C1 segment of cervical spinal cord (tissue), 14 donors: ENCODE measurements around the gene SRC.
A peak's percentile ranks its signal among the peaks of the same experiment; 100 is the strongest.

Experiments used
- DNase-seq, 14 donors: peaks; one replicate each; lab custom pipeline; 2025; lab: John Stamatoyannopoulos, UW

SRC gene

GRCh38 chr20:37381621-37382471 lies 35.9 kb downstream of the SRC start:
- DNase-seq, result no peak

GRCh38 chr20:37382482-37383120 lies 36.7 kb downstream of the SRC start:
- no peak for DNase-seq

DNA sequence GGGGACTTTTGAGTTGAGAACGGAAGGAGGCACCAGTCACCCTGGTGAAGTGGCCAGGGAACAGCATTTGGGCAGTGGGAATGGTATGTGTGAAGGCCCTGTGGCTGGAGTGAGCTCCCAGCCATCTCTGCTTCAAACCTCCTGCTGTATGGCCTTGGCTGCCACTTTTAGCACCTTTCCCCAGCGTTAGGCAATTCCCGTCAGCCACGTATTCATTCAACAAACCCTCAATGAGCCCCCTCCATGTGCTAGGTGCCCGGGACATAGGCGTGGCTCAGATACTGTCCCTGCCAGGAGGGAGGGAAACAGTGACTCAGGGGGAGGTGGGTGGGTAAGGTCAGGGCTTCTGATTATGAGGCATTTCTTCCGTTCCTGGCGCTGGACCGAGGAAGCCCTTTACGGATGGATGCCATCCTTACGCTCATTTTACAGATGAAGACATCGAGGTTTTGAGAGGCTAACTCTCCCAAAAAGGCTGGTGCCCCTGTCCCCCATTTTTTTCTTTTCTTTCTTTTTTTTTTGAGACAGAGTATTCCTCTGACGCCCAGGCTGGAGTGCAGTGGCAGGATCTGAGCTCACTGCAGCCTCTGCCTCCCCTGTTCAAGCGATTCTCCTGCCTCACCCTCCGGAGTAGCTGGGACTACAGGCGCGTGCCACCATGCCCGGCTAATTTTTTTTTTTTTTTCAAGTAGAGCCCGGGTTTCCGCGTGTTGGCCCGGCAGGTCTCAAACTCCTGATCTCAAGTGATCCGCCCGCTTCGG lies 37.5 kb downstream of the SRC start:
- no peak for DNase-seq

DNA sequence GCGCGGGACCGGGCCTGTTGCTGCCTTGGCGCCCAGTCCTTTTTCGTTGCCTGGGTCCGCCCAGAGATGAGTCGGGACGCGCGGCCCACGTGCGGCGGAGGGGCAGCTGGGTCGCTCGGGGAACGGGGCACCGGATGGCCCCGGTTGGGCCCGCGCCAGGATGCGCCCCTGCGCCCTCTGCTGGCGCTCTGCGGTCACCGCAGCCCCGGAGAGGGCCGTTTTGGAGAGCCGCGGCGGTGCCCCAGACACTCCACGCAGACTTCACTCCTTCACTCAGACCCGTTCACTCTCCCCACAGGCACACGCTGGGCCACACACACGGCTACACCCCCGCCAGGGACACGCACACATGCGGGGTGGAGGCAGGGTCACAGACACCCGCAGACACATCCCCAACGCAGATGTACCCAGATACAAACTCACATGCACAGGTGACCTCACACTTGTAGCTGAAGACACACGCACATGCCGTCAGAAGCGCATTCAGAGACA lies 38.8 kb downstream of the SRC start:
- DNase-seq, result peak in 9 of 14 donors; percentile 11 to 73 (median 19)

GRCh38 chr20:37385176-37385575 lies 39.2 kb downstream of the SRC start:
- DNase-seq, result no peak

- DNase-seq, result no peak
Measured at GRCh38 chr20:37385659-37386504, 39.9 kb downstream of the SRC start.

- DNase-seq, result no peak
Measured at GRCh38 chr20:37386505-37387251, 40.7 kb downstream of the SRC start.

DNA sequence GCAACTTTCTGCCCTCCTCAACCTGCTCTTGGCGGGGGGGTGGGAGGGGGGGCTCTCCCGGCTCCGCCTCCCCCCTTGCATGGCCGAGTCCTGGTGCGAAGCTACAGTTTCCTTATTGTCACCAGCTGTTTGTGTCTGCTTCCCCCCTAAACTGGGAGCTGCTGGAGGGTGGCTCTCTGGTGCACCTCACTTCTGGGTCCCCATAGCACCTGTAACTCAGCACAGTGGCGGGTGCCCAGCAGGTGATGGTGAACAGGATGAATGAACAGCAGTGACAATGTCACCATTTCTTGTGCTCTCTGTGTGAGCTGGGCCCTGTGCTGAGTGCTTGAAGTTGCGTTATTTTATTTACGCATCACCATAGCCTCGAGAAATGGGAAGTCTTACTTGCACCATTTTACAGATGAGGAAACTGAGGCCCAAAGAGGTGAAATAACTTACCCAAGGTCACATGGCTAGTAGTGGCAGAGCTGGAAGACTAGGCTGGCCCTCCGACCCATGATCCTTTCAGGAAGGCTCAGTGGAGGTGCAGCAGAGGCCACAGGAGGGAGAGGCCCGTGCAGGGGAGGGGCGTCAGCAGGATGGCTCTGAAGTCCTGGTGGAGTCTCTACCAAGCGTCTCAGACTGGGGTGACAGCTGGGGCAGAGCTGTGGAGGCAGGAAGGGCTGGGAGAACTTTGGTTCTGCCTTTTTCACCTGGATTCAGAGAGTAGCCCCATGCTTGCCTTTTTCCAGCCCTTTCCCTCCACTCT lies 41.8 kb downstream of the SRC start:
- no peak for DNase-seq

GRCh38 chr20:37388831-37389230 lies 42.9 kb downstream of the SRC start:
- DNase-seq, result no peak

- no peak for DNase-seq
Measured at GRCh38 chr20:37389241-37389747, 43.4 kb downstream of the SRC start.

DNA sequence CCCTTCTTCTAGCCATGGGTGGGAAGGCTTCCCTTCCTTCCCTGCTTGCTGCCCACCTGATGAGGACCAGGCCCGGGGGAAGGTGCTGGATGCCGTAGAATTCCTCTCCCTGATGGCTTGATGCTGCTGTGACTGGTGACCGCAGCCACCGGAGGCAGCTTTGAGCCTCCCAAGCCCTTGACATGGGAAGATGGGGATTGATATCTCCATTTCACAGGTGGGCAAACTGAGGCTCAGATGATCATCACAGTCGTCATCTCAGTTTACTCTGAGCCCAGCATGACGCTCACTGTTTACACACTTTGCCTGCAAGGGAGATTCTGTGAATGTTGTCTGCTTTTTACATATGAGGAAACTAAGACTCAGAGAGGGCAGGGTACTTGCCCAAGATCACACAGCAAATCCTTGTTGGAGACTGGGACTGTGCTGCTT lies 43.9 kb downstream of the SRC start:
- no peak for DNase-seq

GRCh38 chr20:37390503-37390890 lies 44.6 kb downstream of the SRC start:
- no peak for DNase-seq

- peak in 1 of 14 donors; percentile 22 for DNase-seq
Measured at GRCh38 chr20:37390891-37391525, 45.1 kb downstream of the SRC start.

DNA sequence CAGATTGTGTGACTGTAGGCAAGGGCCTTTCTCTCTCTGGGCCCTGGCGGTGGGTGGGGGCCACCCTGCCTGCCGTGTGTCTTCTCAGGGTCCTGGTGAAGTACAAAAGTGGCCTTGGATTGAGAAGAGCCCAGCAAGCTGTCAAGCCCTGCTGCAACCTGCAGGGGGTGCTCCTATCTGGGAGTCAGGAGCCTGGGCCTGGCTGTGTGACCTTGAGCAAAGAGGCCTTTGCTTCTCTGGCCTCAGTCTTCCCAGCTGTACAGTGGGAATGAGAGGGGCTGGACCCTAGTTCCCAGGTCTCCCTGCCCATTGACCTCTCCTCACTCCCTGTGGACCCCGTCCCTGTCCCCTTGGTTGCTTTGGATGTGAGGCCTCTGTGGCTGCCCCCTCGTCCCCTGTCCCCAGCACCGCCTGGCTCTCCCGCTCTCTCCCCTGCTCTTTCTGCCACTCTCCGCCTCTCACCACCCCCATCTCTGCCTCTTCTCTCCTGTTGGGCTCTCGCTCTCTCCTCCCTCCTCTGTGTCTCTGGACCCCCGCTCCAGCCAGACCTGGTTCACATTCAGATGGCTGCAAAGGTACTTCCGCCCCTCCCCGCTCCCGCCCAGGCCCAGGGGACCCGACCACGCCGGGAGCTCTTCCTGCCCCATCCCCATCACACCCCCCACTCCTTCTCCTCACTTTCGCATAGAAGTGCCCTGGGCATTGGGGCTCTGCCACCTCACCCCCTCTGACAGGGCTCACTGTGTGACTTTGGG lies 46.7 kb downstream of the SRC start:
- DNase-seq, result no peak

- no peak for DNase-seq
Measured at GRCh38 chr20:37393196-37393862, 47.4 kb downstream of the SRC start.

DNA sequence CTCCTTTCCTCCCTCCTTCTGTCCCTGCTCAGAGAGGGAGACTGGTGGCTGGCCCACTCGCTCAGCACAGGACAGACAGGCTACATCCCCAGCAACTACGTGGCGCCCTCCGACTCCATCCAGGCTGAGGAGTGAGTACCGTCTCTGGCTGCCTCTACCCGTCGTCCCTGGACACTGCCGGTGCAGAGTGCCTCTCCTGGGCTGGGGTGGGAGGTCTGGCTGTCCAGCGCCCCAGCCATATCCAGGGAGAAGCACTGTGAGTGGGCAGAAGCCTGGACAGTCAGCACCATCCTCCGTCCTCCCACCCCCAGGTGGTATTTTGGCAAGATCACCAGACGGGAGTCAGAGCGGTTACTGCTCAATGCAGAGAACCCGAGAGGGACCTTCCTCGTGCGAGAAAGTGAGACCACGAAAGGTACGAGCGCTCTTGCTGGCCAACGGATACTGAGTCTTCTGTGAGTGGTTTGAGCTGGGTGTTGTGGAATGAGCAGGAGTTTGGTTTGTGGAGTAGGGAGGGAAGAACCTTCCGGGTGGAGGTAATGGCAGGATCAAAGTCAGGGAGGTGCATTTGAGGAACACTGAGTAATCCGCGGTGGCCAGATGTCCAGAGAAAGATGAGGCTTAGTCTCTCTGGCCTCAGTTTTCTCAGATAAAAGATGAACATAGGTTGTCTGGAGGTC lies 48.1 kb downstream of the SRC start:
- DNase-seq, result no peak
